ENCODE measurements around the gene FHOD3. TPM values are rescaled to one million over a fixed set of nuclear protein-coding genes. Genes with fewer than 3 reads are reported as not detected.

FHOD3 gene
- total RNA-seq: 0.10 TPM in 1 of 2 replicates, not detected in the other

DNA sequence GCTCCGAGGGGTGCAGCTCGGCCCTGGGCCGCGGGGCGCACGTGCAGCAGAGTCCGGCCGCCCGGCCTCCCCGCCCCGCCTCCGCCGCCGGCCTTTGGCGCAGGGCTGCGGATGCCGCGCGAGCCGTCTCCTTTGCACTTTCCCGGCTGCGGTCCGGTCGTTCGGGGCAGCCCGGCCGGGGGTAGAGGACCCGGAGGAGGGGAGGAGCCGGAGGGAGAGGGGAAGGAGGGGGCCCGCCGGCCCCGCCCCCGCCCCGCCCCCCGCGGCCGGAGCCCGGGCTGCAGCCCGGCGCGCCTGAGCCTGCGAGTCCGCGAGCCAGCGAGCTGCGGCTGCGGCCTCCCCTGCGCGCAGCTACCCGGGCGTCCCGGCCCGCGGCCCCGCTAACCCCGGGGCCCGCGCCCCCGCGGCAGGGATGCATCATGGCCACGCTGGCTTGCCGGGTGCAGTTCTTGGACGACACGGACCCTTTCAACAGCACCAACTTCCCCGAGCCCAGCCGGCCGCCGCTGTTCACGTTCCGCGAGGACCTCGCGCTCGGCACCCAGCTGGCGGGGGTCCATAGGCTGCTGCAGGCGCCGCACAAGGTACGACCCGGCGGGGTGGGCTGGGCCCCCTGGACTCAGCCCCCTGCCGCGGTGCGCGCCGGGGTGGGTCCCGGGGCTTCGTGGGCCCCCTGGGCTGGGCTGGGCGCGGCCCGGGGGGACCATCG, at the start of gene FHOD3:
TSS of gene FHOD3 (plus strand) at position 297 of the 709 bp plus-strand sequence. CDS start at position 420, 123 bp downstream.

GRCh38 chr18:36828630-36829361, 531.3 kb downstream of the FHOD3 start, which contains the start of the genes KIAA1328 and TPGS2:
KIAA1328 (plus strand) TSS chr18:36829127; CDS start chr18:36829139, 12 bp downstream.
TPGS2 (minus strand) TSS chr18:36829002; CDS start chr18:36828767, 235 bp downstream.

Other genes starting within 250 kb of the FHOD3 start
- gene RPRD1A, start 230.2 kb upstream of the FHOD3 start, total RNA-seq: 18.1 and 23.2 TPM in 2 replicates
- gene SLC39A6, start 168.4 kb upstream of the FHOD3 start, total RNA-seq: 49.5 and 54.5 TPM in 2 replicates
- gene ELP2, start 167.8 kb upstream of the FHOD3 start, total RNA-seq: 36.7 and 59.2 TPM in 2 replicates
- 1.2 and 2.2 TPM in 2 replicates for gene MOCOS, start 110.2 kb upstream of the FHOD3 start, total RNA-seq